TTC549 (cell line): ENCODE data around the gene MTHFSD.

ENCODE experiments used
- FAIRE-seq: peaks from 2 replicates; lab custom pipeline; 2012; peaks lifted over from hg19 to GRCh38; lab: Jason Lieb, UNC

The MTHFSD gene

GRCh38 chr16:86528061-86528929 is 26.7 kb downstream of the MTHFSD start:
- FAIRE-seq: no peak

- FAIRE-seq: no peak
Observed at GRCh38 chr16:86527366-86527765, 27.7 kb downstream of the MTHFSD start.

- FAIRE-seq: no peak
Observed at GRCh38 chr16:86525696-86526095, 29.3 kb downstream of the MTHFSD start.

DNA sequence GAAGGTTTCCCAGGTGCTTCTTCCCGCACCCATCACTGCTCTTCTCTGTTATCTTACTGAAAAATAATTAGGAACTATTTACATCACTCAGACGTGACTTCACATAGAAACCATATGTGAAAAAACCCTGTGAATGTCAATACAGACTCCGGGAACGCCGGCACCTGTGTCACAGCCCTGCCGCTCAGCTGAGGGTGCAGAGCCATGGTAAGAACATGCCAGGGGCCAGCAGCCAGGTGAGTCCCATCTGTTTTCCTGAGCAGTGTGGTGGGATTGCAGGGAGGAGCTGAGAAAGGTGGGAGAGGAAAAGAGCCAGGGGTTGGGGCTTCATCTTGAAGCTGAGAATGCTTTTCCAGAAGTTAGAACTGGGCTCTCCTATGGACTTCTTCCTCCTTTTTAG is 31.0 kb downstream of the MTHFSD start:
- FAIRE-seq: no peak

DNA sequence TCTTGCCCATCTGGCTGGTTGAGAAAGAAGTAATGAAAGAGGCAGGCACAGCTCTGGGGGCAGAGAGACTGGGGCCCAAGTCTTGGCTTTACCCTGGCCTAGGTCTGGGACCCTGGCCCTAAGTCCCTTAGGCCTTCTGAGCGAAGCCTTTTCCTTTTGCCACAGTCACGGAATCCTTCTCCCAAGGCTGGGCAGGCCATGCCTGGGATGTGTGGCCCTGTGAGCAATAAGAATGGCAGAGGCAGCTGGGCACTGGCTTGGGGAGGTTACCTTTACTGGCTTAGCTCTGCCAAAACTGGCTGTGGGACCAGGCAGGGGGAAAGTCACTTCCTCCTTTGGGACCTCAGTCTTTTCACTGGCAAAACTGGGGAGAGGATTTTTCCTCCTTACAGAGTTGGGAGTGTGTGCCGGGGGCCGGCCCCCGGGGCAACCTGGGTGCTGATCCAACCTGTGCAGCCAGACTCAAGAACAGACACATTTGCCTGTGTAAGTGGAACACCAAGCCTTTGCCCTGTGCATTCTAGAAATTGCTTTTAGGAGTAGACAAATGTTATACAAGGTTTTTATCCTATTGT is 31.8 kb downstream of the MTHFSD start:
- FAIRE-seq: no peak

GRCh38 chr16:86522634-86523033 is 32.4 kb downstream of the MTHFSD start:
- no peak for FAIRE-seq

DNA sequence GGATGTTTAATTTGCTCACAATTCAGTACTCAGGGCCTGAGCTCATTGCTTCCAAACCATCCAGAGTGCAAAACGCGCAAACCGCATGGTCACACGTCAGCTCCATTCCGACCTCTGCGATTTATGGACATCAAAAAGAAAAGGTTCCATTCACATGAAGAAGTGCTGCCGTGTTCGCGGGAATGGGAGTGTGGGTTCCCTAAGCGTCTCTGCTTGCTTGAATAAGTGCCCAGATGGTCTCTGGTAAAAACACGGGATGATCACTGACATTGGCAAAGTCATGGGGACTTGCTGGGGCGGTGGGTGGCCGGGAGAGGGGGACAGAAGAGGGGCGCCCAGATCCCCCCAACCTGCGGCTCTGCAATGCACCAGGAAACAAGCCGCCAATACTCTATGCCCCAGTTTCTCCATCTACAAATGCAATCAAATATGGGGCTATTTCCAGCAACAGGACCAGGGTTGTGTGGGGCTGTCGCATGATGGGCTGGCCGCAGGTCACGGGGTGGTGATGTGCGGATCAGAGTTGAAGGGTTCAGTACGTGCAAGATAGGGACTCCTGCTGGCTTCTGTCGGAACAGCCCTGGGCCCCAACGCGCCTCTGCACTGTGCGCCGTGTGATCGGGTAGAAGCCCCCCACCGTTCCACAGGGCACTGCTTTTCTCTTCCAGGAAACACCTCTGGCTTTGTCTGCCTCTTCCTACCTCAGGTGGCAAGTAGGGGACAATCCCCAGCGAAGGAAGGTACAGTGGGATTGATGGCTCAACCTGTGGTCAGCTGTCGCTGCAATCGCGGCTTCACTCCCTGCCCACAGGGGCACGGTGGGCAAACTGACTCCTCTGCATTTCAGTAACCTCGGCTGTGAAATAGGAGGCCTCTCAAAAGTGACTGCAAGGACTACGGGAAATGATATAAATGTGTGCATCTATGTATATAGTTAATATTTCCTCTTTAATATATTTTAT is 33.5 kb downstream of the MTHFSD start:
- FAIRE-seq: no peak

DNA sequence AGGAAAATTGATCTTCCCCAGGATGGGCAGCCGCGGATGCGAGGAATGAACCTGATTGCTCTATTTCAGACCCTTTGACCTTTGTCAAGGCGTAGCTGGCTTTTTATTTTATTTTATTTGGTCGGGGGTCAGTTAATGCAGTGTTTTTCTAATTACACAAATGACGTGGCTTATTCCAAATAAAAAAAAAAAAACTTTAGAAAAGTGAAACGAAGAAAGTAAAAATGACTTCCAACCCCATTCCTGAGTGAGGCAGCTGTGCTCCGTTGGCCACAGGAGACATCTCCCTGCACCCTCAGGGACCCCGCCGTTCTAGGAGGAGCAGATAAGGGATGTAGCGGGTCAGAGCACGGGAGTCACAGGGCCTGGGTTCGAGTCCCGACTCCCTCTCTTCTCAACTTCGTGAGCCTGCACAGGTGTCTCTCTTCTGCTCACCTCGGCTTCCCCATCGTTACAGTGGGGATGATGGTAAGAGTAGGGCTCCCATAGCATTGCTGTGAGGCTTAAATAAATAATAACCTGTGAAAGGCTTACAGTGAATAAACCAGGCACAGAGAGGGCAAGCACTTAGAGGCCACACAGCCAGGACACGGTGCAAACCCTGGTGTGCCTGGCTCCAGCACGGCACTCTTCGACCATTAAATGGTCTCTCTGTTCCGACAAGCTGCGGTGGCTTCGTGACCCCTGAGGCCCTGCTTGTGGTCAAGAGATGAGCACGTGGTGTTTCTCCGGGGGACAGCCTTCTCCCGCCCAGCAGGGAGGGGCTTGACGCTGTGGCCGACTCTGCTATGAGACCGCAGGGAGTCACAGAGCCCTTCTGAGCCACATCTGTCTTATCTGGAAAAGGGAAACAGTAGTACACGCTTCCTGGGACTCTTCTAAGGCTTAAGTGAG is 34.5 kb downstream of the MTHFSD start:
- no peak for FAIRE-seq

DNA sequence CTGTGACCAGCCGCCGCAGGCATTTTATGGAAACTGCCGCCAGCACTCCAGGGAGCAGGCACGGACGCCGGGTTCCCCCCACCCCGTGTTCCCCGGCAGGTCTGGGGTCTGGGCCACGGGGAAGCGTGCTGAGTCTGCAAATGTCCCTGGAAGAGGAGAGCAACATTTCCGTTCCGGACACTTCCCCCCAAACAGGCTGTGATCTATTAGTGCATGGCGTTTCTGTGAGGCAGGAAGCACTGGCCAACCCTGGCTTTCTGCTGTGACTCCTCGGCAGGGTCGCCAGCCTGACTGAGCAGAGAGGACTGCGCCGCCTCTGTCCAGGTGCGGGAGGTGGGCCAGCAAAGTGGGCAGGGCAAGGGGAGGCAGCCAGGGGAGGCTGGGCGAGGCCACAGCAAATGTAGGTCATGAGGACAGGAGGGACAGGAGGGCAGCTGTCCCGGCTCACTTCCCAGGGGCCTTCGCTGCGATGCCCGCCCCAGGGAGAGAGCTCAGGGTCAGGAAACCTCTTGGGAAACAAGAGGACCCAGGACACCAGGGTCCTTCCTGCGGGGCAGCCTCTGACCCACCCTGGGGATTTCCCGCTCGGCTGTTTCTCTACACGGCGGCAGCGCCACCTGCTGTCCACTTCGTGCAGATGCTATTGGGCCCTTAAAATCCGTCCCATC is 35.3 kb downstream of the MTHFSD start:
- no peak for FAIRE-seq

DNA sequence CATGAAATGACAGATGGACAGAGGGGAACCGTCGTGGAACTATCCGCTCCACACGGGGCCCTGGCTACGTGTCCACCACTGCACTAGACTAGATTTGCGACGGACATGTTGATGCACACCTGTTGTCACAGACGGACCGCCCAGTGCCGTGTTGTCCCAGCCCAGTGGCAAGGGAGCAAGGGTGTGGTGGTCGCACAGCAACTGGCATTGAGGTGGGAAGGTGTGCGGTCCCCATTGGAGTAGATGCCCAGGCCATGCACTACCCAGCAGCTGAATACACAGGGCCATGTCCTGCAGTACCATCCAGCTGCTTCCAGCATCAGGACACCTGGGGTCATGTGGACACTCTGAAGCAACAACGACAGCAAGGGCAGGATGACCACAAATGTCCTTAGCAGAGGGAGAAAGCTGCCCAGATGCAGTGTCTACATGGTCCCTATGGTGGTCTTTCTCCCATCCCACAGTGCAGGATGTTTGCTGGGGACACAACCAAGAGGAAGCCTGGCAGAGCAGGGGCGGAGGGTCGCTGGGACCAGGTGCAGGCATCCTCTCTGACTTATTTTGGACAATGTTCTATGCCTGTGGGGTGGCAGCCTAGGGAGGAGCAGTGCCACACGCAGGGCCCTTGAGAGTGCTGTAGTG is 35.9 kb downstream of the MTHFSD start:
- FAIRE-seq: no peak

- FAIRE-seq: peak; percentile 22
Observed at GRCh38 chr16:86517652-86518258, 37.3 kb downstream of the MTHFSD start.

- FAIRE-seq: no peak
Observed at GRCh38 chr16:86517033-86517432, 38.0 kb downstream of the MTHFSD start.

DNA sequence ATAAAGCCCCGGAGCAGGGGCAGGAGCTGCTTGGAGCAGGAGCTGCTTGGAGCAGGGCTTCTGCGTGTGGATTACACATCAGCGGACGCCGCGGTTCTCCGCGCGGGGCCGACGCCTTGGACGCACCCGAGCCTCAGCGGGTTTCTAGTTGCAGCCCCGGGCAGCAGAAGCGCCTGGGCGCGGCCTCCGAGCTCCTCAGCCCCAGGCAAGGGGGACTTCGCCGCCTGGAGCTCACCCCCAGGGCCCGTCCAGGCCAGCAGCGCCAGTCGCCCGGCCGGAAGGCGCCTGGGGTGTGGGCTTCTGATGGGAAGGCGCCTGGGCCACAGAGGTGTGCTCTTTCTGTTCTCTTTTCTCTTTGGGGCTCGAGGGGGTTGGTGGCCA is 38.4 kb downstream of the MTHFSD start:
- FAIRE-seq: no peak

- no peak for FAIRE-seq
Observed at GRCh38 chr16:86515777-86516622, 39.0 kb downstream of the MTHFSD start.

- FAIRE-seq: no peak
Observed at GRCh38 chr16:86515413-86515776, 39.6 kb downstream of the MTHFSD start.

- peak; percentile 26 for FAIRE-seq
Observed at GRCh38 chr16:86514481-86515376, 40.3 kb downstream of the MTHFSD start.

DNA sequence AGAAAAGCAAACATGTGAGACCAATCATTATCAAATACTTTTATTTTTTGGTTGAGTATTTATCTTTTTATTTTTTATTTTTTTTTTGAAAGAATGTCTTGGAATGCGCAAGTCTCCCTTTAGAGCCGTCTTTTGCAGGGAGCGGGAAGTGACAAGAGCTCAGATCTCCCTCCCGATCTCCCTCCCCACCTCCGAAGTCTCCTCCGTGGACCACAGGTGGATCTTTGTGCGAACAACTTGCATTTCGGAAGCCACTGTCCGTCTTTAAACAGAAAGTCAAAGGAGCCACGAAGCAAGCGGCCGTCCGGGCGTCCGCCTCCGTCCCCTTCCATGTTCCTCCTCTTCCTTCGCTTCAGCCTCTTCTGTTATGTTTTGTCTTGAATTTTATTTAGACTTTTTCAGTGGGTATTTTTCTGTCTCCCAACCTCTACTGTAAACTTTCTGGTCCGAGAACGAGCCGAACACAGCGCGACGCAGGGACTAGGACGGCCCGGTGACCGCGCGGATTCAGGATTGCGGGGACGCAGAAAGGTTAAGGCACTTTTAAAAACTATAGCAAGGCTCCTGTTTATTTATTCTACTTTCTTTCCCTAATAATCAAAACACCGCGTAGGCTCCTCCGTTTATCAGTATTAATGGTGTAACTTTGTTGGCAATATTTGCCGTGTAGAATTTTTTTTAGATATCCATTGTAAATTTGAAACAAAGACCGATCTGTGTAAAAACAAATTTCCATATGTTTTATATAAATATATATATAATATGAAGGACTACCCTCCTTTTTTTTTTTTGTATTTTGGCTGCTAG is 41.4 kb downstream of the MTHFSD start:
- FAIRE-seq: no peak
